ENCODE results near the gene NACA. TPM values are rescaled to one million over a fixed set of nuclear protein-coding genes. Genes with fewer than 3 reads are reported as not detected.

Gene NACA
- total RNA-seq, 2 experiments from 2014 or later: 723 to 803 TPM

DNA sequence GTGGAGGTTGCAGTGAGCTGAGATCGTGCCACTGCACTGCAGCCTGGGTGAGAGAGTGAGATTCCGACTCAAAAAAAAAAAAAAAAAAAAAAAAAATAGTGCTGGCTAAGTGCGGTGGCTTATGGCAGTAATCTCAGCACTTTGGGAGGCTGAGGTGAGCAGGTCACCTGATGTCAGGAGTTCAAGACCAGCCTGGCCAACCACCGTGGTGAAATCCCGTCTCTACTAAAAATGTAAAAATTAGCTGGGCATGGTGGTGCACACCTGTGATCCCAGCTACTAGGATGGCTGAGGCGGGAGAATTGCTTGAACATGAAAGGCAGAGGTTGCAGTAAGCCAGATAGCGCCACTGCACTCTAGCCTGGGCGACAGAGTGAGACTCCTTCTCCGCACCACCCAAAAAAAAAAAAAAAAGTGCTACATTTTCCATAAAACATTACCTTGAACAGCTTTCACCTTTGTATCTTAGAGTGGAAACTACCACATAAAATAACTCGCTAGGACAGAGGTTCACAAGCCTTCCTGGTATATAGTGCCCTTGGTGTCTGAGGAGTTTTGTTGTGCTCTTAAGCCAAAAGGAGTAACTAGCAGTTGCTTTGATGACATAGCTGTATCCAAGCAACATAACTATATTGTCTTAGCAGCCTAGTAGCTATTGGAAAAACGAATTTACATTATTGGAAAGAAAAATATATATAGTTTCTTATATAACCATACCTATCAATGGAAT lies 48.1 kb downstream of the NACA start:
- H3K27ac Mint-ChIP-seq: no peak overlapping the region
- peak; percentile 31 for ATAC-seq
- CTCF ChIA-PET: interaction anchor here (0.6 to 1.7 kb wide), 4 partner anchors 11 to 80 kb away, joined by 3 to 4 read pairs (median 4); partner anchors contain the start of gene PTGES3
- H3K9me3 Mint-ChIP-seq (ENCODE audit: low read depth): no peaks in the 10 kb centered on the region
- no peak overlapping the region for H3K4me3 Mint-ChIP-seq
- H3K27me3 Mint-ChIP-seq: no peaks in the 10 kb centered on the region
- H3K4me1 Mint-ChIP-seq: peaks cover 67% of the 10 kb centered on the region
- DNase-seq: peak; percentile 30
- peaks cover 41% of the 10 kb centered on the region for H3K36me3 Mint-ChIP-seq

- no peaks in the 10 kb centered on the region for H3K9me3 Mint-ChIP-seq (ENCODE audit: low read depth)
- peak overlapping the region; percentile 56 for H3K27ac Mint-ChIP-seq
- peaks cover 51% of the 10 kb centered on the region for H3K36me3 Mint-ChIP-seq
- CTCF ChIA-PET: interaction anchor here (0.8 to 1.1 kb wide), 3 partner anchors 12 to 70 kb away, joined by 3 to 4 read pairs (median 3); no protein-coding TSS in a partner anchor
- no peaks in the 10 kb centered on the region for H3K27me3 Mint-ChIP-seq
- ATAC-seq: no peak
- peaks cover 46% of the 10 kb centered on the region for H3K4me1 Mint-ChIP-seq
- H3K4me3 Mint-ChIP-seq: no peak overlapping the region
- no peak for DNase-seq
These were observed 53.5 kb downstream of the NACA start for GRCh38 chr12:56671608-56672007.

DNA sequence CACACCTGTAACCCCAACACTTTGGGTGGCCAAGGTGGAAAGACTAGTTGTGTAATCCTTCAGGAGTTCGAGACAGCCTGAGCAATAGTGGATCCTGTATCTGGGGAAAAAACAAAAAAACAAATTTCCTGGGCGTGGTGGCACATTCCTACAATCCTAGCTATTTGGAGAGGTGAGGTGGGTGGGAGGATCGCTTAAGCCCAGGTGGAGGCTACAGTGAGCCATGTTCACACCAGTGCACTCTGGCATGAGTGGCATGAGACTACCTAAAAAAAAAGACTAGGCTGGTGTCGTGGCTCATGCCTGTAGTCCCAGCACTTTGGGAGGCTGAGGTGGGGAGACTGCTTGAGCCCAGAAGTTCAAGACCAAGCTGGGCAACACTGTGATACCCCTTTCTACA lies 54.3 kb downstream of the NACA start:
- Mint-ChIP-seq H3K27me3 (no peaks in the 10 kb centered on the region), H3K27ac (no peak overlapping the region), H3K4me1 (peaks cover 42% of the 10 kb centered on the region), H3K9me3 (ENCODE audit: low read depth) (no peaks in the 10 kb centered on the region), H3K4me3 (no peak overlapping the region), H3K36me3 (peaks cover 56% of the 10 kb centered on the region)
- DNase-seq: peak; percentile 7
- ATAC-seq: no peak
- CTCF ChIA-PET: interaction anchor here (1.3 to 1.8 kb wide), 2 partner anchors 12 to 34 kb away, joined by 5 read pairs; no protein-coding TSS in a partner anchor

GRCh38 chr12:56668197-56668457 lies 57.0 kb downstream of the NACA start:
- Mint-ChIP-seq H3K27ac (peak overlapping the region; percentile 7), H3K4me1 (peaks cover 29% of the 10 kb centered on the region)
- no peak for ATAC-seq

More at GRCh38 chr12:56668197-56668457, 57.0 kb downstream of the NACA start:
- DNase-seq: no peak
- H3K36me3 Mint-ChIP-seq: peaks cover 69% of the 10 kb centered on the region
- CTCF ChIA-PET: interaction anchor here (0.6 to 1.6 kb wide), 3 partner anchors 10 to 521 kb away, joined by 3 to 7 read pairs (median 4); no protein-coding TSS in a partner anchor
- H3K4me3 Mint-ChIP-seq: no peak overlapping the region
- no peaks in the 10 kb centered on the region for H3K9me3 Mint-ChIP-seq (ENCODE audit: low read depth)
- no peaks in the 10 kb centered on the region for H3K27me3 Mint-ChIP-seq

Other genes with a start within 250 kb of the NACA start
- 1 to 10 TPM; 1.1 to 1.4 TPM for gene GLS2, start 237.1 kb downstream of the NACA start, total RNA-seq
- gene RBMS2, start 203.5 kb downstream of the NACA start, total RNA-seq: 1 to 10 TPM; 9.3 to 10.0 TPM
- 100 to 1,000 TPM; 110 to 113 TPM for gene BAZ2A, start 95.0 kb downstream of the NACA start, total RNA-seq
- gene ATP5F1B, start 79.3 kb downstream of the NACA start, total RNA-seq: 100 to 1,000 TPM; 583 to 726 TPM
- gene PTGES3, start 37.0 kb downstream of the NACA start, total RNA-seq: 100 to 1,000 TPM; 241 to 268 TPM
- 10 to 100 TPM; 62.9 to 65.3 TPM for gene PRIM1, start 27.0 kb upstream of the NACA start, total RNA-seq
- gene HSD17B6, start 38.0 kb upstream of the NACA start, total RNA-seq: 1 to 10 TPM; 2.9 to 4.5 TPM
- not detected for gene SDR9C7, start 209.1 kb upstream of the NACA start, total RNA-seq
- under 1 TPM; 0.35 to 0.91 TPM for gene RDH16, start 232.3 kb upstream of the NACA start, total RNA-seq